ENCODE results near the gene MYH13.

DNA sequence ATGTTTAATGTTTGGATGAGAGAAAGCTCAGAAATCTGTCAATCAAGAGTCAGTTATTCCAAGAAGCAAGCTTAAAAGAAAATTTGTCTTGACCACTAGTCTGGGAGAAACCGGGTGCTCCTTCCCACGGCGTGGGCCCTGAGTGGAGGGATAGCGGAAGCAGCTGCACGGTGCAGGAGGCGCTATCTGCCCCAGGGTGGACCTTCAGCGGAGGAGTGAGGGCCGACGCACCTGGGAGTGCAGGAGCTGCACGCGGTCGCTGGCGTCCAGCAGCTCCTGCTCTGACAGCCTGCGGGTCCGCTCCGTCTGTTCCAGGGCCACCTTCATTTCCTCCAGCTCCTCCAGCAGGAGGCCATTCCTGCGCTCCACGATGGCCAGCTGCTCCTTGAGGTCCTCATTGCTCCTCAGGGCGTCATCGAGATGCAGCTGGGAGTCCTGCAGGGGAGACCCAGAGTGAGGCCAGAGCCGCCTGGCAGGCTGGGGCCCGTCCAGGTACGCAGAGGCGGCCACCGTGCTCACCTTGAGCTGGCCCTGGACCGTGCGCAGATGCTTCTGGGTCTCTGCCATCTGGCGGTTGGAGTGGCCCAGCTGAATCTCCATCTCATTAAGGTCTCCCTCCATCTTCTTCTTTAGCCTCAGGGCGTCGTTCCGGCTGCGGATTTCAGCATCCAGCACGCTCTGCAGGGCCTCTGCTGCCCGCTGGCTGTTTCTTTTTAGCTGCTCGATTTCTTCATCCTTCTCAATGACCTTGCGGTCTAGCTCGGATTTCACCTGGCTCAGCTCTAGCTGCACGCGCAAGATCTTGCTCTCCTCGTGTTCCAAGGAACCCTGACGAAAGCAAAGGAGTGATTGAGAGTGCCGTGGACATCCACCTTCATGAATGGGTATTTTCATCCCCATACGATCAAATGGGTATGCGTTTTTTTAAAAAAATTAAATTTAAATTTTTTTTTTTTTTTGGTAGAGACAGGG, 63.5 kb downstream of the MYH13 start:
- TF ChIP-seq POLR2A (IDR thresholded peaks at IDR 0.05; ENCODE audit: low read depth, low read length) (no peak), EZH2 (IDR thresholded peaks at IDR 0.05; ENCODE audit: borderline replicate concordance, low read depth, low read length, severe bottlenecking) (no peak), POLR2AphosphoS5 (IDR thresholded peaks at IDR 0.05; ENCODE audit: insufficient read depth, low read depth, low read length) (no peak), CTCF (IDR thresholded peaks at IDR 0.05; ENCODE audit: extremely low read depth in 1 of 2, insufficient read depth in 1 of 2, low read depth in 1 of 2, low read length in 2 of 2) (no peak), MYC (IDR thresholded peaks at IDR 0.05; ENCODE audit: low read depth, low read length) (no peak), MAX (IDR thresholded peaks at IDR 0.05; ENCODE audit: insufficient read depth, insufficient read length) (no peak), JUN (IDR thresholded peaks at IDR 0.05; ENCODE audit: borderline replicate concordance, insufficient read depth, insufficient read length, low read depth) (no peak), GATA2 (IDR thresholded peaks at IDR 0.05; ENCODE audit: insufficient read depth, insufficient read length, low read depth, low read length) (no peak)
